Tibial artery (tissue), 4 donors: ENCODE measurements around the gene VANGL2.

Source experiments
- DNase-seq, 2 donors: peaks; one replicate each; pipeline ENCODE4 v3.0.0-alpha.2; 2019
- H3K27ac ChIP-seq, 2 donors: fragments of 200-600 bp; sonication (generic) in 1 of 2; 1 replicate in 1 of 2; 2 replicates in 1 of 2; pipeline ENCODE4 v1.5.1; 2018 to 2019; ENCODE audit warnings: mild to moderate bottlenecking in 1 of 2
- H3K27me3 ChIP-seq, 2 donors: fragments of 200-600 bp; sonication (generic) in 1 of 2; one replicate each; pipeline versions ENCODE4 v1.5.1 to v1.6.0; 2016 to 2019
- H3K36me3 ChIP-seq, 3 donors: fragments of 200-600 bp; sonication (generic) in 2 of 3; one replicate each; pipeline ENCODE4 v1.5.1; 2016 to 2019; ENCODE audit warnings: mild to moderate bottlenecking in 2 of 3
- H3K4me1 ChIP-seq, 4 donors: fragments of 200-600 bp; sonication (generic) in 2 of 4; 1 replicate in 3 of 4; 2 replicates in 1 of 4; pipeline ENCODE4 v1.5.1; 2016 to 2019
- H3K4me3 ChIP-seq, 2 donors: fragments of 200-600 bp; sonication (generic) in 1 of 2; 1 replicate in 1 of 2; 2 replicates in 1 of 2; pipeline ENCODE4 v1.5.1; 2018 to 2019; ENCODE audit warnings: mild to moderate bottlenecking in 2 of 2
- H3K9me3 ChIP-seq, 3 donors: fragments of 200-600 bp; sonication (generic) in 1 of 3; one replicate each; pipeline ENCODE4 v1.5.1; 2016 to 2019
- intact Hi-C: fragments of 100-400 bp; cut with DNase I; formaldehyde crosslinking; loops from one replicate; pipeline ENCODE4 v1.15.0; 2023; ENCODE audit warnings: low total_unique reads
- TF ChIP-seq, protein P1 (sequence below), 2 experiments: fragments of 200-600 bp in 1 of 2; fragments of 450-650 bp in 1 of 2; IDR thresholded peaks; one replicate each; pipeline ENCODE4 v1.5.1; 2017 to 2019; ENCODE audit warnings: antibody characterized with exemption in 2 of 2, mild to moderate bottlenecking in 1 of 2, moderate library complexity in 1 of 2

VANGL2 gene

DNA sequence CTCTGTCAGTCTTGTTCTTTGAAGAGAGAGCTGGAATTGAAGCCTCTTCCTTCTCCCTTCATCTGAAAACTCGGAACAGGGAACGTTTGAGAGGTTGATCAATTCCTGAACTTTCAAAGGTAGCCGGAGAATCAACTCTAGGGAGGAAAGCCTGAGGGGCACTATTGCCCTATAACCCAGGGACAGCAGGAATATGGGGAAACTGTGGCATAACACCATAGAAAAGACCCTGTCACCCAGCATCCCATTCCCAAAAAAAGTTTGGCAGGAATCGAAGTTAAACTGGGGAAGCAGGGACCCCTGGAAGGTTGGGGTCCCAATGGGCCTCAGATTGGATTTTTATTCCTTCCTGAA lies 38.6 kb upstream of the VANGL2 start:
- intact Hi-C loops: no loop called here
- H3K27ac ChIP-seq: no peak overlapping the region
- H3K36me3 ChIP-seq: peaks cover 4 to 40% (median 20%) of the 10 kb centered on the region in 3 donors
- TF ChIP-seq, protein P1, sequence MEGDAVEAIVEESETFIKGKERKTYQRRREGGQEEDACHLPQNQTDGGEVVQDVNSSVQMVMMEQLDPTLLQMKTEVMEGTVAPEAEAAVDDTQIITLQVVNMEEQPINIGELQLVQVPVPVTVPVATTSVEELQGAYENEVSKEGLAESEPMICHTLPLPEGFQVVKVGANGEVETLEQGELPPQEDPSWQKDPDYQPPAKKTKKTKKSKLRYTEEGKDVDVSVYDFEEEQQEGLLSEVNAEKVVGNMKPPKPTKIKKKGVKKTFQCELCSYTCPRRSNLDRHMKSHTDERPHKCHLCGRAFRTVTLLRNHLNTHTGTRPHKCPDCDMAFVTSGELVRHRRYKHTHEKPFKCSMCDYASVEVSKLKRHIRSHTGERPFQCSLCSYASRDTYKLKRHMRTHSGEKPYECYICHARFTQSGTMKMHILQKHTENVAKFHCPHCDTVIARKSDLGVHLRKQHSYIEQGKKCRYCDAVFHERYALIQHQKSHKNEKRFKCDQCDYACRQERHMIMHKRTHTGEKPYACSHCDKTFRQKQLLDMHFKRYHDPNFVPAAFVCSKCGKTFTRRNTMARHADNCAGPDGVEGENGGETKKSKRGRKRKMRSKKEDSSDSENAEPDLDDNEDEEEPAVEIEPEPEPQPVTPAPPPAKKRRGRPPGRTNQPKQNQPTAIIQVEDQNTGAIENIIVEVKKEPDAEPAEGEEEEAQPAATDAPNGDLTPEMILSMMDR (IDR thresholded peaks at IDR 0.05): no peak
- peaks cover 0 to 4% of the 10 kb centered on the region in 2 donors for H3K27me3 ChIP-seq
- H3K4me1 ChIP-seq: no peaks in the 10 kb centered on the region
- no peaks in the 10 kb centered on the region for H3K9me3 ChIP-seq
- H3K4me3 ChIP-seq: no peak overlapping the region
- DNase-seq: no peak

DNA sequence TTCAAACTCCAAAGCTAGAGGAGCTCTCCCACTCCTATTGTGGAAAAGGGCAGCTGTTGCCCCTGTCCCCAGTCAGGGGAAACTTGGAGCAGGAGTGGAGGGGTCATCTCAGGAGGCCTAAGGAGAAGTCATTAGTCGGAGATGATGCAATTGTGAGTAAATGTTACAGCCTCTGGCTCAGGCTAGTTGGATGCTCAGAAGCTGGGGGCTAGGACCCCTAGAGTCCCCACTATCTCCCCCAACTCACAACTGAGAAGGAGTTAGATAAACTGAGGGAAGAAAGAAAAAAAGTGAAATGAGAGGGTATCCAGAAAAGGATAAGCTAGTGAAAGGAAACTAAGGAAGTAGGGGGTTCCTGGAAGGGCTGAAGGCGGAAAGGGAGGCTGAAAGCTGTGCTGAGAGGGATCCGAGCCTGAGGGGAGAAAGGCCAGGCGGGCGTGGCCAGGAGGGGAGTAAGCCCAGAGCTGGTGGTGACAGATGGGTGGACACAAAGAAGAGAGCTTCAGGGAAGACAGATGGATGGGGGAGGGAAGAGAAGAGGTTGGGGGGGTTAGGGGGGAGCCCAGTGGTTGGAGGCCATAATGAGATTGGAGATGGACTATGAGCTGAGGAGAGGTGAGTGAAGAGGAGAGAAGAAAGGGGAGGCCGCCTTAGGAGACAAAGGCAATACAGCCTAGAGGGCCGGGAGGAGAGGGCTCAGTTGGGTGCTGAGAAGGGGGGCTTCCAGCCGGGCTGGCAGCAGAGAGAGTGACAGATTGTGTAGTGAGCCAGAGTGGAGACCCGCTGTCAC lies 38.0 kb upstream of the VANGL2 start:
- no peak overlapping the region for H3K27ac ChIP-seq
- H3K9me3 ChIP-seq: no peaks in the 10 kb centered on the region
- intact Hi-C loops: no loop called here
- DNase-seq: no peak
- no peaks in the 10 kb centered on the region for H3K4me1 ChIP-seq
- H3K4me3 ChIP-seq: no peak overlapping the region
- TF ChIP-seq, protein P1 (IDR thresholded peaks at IDR 0.05): no peak
- peaks cover 0 to 34% (median 14%) of the 10 kb centered on the region in 3 donors for H3K36me3 ChIP-seq
- H3K27me3 ChIP-seq: peaks cover 0 to 8% of the 10 kb centered on the region in 2 donors

DNA sequence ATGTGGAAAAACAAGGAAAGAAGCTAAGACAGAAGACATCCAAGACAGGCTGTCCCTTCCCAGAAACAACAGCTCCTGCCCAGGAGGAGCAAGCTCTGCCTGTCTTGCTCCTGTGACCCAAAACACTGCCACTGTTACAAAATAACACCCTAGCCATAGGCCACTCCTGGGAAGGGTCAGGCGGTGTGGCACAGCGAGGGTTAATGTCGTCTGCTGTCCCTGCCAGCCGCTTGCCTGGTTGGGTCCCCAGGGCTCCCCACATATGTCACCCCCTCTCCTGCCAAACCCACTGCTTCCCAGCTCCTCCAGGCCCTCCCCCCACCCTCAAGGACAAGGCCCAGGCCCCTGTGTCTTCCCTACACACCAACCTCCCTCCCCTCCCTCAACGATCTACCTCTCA lies 37.4 kb upstream of the VANGL2 start:
- intact Hi-C loops: no loop called here
- no peak for DNase-seq
- Histone ChIP-seq H3K27ac (no peak overlapping the region), H3K27me3 (peaks cover 0 to 8% of the 10 kb centered on the region in 2 donors), H3K4me3 (no peak overlapping the region), H3K36me3 (peaks cover 0 to 28% (median 7%) of the 10 kb centered on the region in 3 donors), H3K9me3 (no peaks in the 10 kb centered on the region), H3K4me1 (no peaks in the 10 kb centered on the region)
- TF ChIP-seq, protein P1 (IDR thresholded peaks at IDR 0.05): no peak

DNA sequence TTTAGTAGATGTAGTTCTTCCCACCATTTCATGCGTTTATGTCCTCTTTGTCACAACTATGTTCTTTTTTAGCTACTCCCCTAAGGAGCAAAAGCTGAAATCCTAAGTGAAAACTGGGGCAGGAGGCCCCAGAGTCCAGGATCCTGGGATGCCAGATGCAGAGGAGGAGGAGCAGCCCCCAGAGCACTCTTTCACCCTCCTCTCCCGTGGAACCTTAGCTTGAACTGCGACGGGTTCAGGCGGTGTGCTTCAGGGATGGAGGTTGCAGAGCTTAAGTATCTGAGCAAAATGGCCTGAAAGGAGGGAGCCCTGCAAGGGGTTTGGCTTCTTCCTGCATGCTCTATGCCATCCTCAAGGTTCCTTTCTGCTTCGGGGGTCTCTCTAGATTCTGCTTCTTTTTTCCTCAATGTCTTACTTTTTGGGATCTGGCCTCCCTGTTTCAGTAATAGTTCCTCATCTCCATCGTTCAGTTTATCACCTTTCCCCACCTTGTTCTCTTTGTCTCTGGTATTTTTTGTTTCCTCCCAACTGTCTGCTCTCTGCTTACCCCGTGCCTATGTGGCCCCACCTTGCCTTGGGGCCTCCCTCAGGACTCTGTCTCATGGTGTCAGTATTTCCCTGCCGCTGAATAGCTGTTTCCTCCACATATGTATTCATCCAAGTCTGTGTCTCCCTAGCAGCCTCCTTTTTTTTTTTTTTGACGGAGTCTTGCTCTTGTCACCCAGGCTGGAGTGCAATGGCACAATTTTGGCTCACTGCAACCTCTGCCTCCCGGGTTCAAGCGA lies 36.2 kb upstream of the VANGL2 start:
- TF ChIP-seq, protein P1 (IDR thresholded peaks at IDR 0.05): no peak
- no peaks in the 10 kb centered on the region for H3K9me3 ChIP-seq
- peaks cover 0 to 17% (median 0%) of the 10 kb centered on the region in 3 donors for H3K36me3 ChIP-seq
- no peak for DNase-seq
- intact Hi-C loops: no loop called here
- H3K4me1 ChIP-seq: no peaks in the 10 kb centered on the region
- H3K27ac ChIP-seq: no peak overlapping the region
- peaks cover 0 to 8% of the 10 kb centered on the region in 2 donors for H3K27me3 ChIP-seq
- no peak overlapping the region for H3K4me3 ChIP-seq

DNA sequence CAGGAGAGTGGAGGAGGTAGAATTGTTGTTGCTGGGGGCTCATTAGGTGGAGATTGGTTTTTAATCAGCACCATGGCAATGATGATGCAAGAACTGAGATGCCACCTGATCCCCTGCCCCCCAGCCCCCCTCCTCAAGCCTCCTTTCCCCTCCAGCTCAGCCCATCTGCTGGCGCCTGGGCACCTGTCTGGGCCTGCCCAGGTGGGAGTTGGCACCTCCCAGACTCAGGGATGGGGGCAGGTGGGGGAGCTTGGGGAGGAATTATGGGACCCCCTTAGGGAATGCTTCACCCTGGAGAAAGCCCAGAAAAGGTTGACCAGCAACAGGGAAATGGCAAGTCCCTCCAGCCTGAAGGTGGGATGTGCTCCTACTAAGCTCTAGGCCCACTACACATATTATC lies 35.0 kb upstream of the VANGL2 start:
- intact Hi-C loops: no loop called here
- H3K27me3 ChIP-seq: peaks cover 0 to 8% of the 10 kb centered on the region in 2 donors
- H3K27ac ChIP-seq: no peak overlapping the region
- H3K4me1 ChIP-seq: no peaks in the 10 kb centered on the region
- no peak for DNase-seq
- H3K4me3 ChIP-seq: no peak overlapping the region
- peaks cover 0 to 6% (median 0%) of the 10 kb centered on the region in 3 donors for H3K36me3 ChIP-seq
- TF ChIP-seq, protein P1 (IDR thresholded peaks at IDR 0.05): no peak
- H3K9me3 ChIP-seq: no peaks in the 10 kb centered on the region
